ENCODE measurements around the gene NFE2L3.

DNA sequence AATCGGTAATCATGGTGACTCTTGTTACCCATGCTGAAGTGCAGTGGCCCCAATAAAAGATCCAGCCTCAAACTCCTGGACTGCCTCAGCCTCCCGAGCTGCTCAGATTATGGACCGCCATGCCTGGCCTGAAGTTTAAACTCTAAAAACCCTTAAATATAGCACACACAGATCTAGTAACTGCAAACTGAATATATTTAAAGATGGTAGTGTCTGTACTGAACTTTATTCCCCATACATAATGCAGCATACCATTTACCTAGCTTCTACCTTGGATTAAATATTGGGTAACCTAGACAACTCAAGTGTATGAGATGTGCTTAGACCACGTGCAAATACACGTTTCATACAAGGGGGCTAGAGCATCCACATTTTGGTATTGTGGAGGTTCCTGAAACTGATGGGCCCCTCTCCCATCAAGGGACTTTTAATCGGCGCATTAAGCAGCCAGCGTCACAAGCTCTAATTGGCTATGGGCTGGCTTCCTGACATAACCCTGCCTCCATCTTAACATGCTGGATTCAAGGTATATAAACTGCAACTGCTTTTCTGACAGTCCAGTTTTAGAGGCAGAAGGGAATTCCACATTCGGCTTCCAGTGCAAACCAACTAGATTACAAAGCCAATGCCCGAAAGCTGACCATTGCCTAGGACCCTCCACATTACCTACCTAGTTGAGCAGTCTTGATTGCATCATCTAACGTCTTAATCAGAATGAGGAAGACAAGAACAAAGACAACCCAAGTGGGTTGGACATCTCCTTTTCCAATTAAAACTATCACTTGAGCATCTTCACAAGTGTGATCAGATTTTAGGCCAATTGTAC, 35.6 kb downstream of the NFE2L3 start:
- TF ChIP-seq, protein P1, sequence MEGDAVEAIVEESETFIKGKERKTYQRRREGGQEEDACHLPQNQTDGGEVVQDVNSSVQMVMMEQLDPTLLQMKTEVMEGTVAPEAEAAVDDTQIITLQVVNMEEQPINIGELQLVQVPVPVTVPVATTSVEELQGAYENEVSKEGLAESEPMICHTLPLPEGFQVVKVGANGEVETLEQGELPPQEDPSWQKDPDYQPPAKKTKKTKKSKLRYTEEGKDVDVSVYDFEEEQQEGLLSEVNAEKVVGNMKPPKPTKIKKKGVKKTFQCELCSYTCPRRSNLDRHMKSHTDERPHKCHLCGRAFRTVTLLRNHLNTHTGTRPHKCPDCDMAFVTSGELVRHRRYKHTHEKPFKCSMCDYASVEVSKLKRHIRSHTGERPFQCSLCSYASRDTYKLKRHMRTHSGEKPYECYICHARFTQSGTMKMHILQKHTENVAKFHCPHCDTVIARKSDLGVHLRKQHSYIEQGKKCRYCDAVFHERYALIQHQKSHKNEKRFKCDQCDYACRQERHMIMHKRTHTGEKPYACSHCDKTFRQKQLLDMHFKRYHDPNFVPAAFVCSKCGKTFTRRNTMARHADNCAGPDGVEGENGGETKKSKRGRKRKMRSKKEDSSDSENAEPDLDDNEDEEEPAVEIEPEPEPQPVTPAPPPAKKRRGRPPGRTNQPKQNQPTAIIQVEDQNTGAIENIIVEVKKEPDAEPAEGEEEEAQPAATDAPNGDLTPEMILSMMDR (conservative IDR thresholded peaks at IDR 0.05 in 1 of 2, IDR thresholded peaks at IDR 0.05 in 1 of 2; ENCODE audit: extremely low read depth in 1 of 2, insufficient read depth in 1 of 2, low read depth in 1 of 2, low read length in 2 of 2) = no peak
- TF ChIP-seq EZH2 (IDR thresholded peaks at IDR 0.05; ENCODE audit: borderline replicate concordance, low read length) = no peak

Data from mammary epithelial cell (primary cell).